Stimulated activated CD8-positive, alpha-beta memory T cell treated with anti-CD3 and anti-CD28 coated beads, Interleukin-7, amount 100 ng/mL, for 24 hours (primary cell): ENCODE data around the gene MAML3.

Experiments
- DNase-seq: peaks from one replicate; pipeline ENCODE4 v3.0.0-alpha.2; 2020; ENCODE audit warnings: low read depth

MAML3 gene

DNA sequence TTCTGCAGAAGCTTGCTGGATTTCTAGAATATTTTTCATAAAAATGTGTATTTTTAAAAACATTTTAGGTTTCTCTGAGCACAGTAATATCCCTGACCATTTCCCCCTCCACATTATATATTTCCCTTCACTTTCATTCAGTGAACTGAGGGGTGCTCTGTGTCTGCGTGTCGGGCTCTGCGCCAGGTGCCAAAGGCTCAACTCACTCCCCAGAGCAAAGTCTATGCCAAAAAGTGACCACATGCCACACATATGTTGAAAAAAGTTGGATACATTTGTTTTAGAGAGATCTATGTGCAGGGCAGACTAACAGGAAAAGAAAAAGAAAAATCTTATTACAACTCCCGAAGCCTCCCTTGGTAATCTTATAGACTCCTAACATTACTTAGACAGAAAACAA lies 254.6 kb downstream of the MAML3 start:
- DNase-seq, result no peak

DNA sequence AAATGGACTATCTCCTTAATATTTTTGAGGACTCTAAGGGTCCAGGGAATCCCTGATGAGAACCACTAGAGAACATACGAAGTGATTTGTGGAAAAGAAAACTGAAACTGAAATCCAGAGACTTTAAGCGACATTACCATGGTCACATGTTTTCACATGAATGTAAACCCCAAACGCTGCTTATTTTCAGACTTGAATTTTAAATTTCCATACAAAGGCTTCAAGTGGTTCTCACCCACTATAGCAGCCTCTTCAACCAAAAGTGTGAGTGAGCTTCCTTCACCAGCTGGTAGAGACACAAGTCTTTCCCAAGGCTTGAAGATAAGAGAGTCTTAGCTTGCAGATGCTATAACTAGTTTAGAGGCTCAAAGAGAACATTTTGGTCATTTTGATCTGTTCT lies 255.7 kb downstream of the MAML3 start:
- DNase-seq, result no peak

DNA sequence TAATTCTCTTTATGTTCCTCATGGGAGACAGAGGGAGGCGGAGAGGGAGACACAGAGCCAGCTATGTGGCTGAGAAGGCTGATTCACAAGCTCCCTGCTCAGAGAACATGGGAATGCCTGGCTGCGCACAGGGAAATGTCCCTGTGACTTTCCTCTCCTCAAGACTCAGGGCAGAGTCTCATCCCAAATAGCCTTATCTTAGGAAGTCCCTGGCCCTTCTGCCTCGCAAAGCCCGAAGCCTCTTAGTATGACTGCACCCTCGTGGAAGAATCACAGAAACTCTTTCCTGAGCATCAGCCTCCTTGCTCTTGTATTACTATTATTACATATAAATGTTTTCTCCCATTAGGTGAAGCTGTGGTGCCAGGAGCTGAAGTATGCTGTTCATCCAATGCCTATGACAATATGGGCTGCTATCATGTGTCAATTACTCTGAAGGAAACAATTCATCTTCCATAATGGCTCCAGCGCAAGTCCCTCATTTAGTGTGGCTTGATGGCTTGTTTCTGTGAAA lies 257.8 kb downstream of the MAML3 start:
- DNase-seq, result no peak

DNA sequence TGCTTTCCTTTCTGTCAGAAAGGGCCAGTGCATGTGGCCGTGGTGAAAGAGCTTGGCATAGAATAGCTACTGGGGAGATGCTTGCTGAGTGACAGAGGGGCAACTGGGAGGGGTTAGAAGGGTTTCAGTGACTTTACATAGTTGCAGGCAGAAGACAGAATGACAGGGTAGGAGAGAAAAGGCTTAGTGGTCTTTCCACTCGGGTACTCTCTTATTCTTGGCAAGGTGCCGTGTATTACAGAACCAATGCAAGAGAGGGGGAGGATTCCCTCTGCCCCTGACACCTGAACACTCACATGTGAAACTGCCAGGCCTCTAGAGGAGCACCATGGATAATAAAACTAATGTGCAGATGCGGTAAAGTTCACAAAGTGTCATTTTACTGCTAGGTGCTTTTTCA lies 260.2 kb downstream of the MAML3 start:
- DNase-seq, result no peak

DNA sequence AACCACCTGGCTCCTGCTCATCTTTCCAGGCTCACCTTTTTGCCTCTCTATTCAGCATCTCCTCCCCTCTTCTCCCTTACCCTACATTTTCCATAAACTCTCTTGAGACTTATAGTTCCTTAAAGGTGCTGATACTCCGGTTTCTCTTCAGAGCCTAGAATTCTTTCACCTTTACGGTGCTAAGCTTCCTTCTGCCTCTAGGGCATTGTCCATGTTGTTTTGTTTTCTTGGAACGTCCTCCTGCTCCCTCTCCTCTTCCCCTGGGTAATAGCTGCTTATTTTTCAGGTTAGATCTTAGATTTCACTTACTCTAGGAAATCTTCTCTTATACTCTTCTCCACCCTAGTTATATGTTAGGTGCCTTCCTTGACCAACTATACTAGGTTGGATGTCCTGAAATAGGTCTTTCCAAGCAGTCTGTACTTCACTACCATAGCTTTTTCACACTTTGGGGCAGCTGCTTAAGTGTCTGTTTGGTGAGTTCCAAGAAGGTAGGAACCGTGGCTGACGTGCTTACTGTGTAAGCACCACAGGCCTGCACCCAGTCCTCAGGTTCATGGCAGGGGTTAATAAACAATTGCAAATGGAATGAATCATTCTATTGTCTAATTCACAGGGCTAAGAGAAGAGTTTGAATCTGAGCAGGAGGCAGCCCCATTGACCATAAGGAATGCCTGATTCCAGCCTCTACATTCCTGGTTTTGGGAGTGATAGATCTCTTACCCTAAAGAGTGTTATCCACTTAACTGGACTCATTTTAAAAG lies 260.8 kb downstream of the MAML3 start:
- DNase-seq, result no peak

DNA sequence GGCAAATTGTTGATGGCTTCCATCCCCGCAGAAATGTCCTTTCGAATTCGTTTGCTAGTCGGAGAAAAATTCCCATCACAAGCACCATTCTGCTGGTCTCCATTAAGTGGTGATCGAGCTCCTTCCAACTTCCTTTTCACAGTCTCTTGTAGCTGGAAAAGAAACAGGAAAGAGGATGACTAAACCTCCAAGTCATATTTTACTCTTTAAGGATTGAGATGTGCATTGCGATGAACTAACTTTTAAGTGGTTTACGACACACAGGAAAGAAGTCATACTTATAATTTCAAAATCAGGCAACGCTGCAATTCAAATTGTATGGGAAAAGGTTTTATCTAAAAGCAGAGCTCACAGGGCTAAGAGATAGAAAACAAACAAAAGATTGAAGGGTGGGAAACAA lies 263.2 kb downstream of the MAML3 start:
- DNase-seq, result no peak

DNA sequence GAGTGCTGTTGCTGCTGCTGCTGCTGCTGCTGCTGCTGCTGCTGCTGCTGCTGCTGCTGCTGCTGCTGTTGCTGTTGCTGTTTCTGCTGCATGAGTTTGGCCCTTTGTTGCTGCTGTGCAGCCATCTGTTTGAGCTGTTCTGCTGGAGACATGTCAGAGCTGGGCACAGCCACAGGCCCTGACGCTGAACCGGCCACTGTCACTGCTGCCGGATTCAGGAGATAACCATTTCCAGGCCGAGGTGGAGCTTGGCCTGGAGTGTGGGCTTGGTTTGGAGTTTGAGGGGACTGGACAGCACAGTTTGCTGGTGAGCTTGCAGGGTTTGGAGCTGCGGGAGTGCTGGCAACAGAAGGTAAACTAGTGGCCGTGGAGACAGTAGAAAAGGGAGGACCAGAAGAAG lies 264.1 kb downstream of the MAML3 start:
- DNase-seq, result no peak

DNA sequence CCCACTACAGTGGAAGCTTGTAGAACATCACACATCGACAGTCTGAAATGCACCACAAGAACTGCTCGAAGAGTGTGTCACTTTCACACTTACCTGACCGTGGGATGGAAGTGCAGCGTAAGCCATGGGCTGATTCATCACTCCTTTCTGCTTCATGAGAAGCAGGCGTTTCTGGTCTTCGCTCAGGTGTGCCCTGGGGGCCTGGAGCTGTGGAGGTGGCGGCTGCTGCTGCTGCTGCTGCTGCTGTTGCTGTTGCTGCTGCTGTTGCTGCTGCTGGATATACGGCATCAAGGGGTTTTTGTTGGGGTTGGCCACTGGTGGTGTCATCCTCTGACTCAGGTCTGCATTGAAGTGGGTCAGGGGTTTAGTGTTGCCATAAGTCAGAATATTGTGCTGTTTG lies 264.7 kb downstream of the MAML3 start:
- DNase-seq, result no peak

DNA sequence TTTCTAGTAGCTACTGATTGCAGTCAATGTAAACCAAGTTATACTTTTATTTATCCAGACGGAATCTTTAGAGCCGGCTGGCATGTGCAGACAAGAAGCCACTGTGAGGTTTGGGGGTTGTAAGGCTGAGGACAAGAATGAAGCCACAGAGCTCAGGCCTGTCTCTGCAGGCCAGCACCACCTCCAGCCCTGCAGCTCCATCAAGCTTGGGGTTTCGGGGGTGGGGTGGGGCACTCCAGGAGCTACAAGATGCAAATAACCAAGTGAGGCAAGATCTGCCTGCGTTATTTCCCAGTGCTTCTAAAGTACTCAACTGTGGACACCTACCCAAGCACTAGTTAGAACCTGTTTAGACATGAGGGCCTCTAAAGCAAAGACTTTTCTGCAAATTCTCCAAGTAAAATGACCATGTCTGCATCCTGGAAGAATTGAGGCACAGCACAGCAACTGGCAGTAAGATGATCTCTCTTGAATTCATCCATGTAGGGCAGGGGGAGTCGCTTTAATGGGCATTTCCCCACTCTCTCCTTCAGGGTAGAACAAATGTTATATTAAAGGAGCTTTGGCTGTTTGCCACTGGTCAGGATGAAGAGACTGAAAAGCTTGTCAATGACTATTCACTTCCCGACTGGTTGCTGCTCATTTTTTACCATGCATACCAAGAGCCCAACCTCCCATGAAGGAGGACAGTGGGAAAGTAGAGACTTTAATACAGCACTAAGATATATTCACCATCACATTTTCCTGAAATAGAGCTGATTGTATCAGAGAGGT lies 265.8 kb downstream of the MAML3 start:
- DNase-seq, result no peak

DNA sequence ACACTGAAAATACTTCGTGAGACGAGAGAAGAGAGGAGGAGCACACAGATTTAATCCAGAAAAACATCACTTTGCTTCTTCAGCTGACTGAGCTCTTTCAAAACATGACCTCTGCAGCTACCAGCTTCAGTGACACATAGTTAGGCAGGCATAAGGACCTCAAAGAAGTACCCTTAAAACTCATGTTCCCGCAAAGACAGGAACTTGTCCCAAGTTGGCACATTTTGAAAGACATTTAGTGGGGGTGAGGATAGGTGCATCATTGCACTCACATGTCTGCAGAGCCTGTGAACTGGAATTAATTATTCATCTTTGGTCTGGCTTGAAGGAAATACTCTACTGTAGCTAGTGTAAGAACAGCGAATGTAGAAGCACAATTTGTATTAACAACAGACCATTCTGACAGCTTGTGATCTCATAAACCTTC lies 266.6 kb downstream of the MAML3 start:
- no peak for DNase-seq

DNA sequence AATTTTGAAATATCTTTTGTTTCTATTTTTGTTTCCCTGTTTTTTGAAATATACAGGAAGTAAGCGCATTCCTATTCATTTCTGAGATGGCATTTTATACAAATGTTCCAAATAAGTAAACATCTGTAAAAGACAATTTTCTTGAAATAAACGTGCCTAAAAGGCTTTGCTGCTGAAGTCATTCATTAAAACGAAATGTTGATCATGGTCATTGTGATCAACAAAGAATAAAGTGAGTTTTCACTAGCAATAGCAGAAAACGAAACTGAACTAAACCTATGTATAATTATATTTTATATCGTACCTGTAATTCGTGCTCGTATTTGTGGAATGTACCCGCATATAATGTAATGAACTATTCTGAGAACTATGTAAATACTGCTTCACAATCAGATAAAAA lies 267.2 kb downstream of the MAML3 start:
- DNase-seq, result no peak

DNA sequence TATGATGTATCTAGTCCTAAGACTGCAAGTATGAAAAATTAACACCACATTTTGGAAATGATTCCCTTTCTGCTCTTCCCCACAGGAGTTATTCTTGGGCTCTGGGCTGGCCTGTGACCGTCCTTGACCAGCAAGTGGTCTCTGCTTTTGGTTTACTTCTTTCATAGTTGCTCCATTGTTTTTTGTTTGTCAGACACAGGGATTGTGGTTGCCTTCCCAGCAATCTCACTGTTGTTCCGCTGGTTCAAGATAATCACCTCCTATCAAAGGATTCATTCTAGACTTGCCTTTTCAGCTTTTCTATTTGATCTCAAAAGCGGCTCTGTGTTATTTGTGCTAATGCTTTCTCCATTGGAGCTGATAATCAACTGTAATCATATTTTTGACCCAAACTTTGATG lies 269.5 kb downstream of the MAML3 start:
- no peak for DNase-seq

DNA sequence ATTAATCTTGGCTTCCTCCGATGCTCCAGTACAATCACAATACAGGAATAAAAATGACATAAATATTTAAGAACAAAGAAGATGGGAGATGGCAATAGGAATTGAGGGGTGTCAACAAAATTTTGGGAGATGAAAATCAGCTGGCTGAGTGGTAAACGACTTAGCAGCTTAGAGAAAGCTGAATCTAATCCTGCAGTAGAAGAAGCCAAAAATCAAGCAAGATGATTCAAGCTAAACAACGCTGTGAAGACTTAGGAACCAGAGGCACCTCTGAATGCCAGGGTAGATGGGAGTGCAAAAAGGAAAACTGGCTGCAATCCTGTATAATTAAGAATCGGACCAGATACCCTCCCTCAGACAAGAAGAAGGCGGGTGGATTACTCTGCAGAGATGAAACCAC lies 273.1 kb downstream of the MAML3 start:
- no peak for DNase-seq

DNA sequence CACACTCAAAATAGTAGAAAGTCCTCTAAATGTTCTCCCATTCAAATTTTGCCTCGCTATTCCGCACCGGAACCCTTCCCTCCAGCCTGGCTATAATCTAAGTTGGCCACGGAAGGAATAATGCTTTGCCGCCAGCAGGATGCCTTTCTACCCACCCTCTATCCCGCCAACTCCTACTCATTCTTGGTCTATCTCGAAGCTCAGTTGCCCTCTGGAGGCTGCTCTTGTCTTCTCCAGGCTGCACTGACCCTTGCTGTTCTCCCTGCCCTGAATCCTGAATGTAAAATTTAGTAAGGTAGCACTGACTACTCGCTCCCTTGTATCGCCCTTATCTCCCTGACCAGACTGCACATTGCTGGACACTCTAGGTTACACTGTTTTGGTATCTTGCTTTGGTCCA lies 275.9 kb downstream of the MAML3 start:
- no peak for DNase-seq

DNA sequence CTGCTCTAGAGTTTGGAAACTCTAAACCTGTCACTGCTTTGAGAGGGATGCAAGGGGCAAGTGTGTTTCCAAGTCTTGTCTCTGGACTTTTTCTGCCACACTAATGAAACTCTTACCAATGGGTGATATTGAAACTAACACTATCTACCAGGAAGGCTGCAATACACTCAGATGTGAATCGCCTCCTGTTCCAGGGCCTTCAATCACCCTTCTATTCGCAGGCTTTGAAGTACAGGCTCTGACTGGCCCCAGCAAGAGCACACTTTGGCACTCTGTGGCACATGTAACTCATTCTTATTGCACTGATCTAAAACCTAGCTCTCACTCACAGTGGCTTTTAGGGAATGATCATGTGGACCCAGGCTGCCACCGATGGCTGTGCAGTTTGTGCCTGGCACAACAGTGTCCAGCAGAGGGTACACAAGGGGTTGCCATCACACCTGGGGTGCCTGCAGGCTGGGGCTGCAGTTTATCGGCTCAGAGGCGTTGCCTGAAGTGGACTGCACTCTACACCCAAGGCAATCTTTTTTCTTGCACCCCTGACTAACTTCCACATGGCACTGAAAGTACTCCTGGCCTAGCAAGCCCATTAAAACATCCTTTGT lies 277.5 kb downstream of the MAML3 start:
- DNase-seq, result no peak

DNA sequence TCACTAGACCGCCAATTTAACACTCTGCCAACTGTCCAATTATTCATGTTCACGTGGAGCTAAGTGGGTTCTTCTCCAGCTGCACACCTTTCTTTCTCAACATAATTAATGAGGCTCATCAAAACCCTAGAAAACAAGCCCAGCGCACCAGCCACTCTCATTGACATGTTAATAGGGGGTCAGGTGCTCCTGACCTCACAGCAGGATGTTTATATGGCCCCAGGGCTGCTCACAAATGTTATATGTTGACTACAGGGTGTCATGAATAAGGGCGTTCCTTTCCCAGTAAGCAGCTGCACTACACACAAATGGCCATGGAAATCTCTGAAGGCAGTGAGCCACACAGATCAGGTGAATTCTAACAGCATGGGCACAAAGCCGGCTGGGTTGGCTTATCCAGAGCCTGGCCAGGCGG lies 278.6 kb downstream of the MAML3 start:
- no peak for DNase-seq

DNA sequence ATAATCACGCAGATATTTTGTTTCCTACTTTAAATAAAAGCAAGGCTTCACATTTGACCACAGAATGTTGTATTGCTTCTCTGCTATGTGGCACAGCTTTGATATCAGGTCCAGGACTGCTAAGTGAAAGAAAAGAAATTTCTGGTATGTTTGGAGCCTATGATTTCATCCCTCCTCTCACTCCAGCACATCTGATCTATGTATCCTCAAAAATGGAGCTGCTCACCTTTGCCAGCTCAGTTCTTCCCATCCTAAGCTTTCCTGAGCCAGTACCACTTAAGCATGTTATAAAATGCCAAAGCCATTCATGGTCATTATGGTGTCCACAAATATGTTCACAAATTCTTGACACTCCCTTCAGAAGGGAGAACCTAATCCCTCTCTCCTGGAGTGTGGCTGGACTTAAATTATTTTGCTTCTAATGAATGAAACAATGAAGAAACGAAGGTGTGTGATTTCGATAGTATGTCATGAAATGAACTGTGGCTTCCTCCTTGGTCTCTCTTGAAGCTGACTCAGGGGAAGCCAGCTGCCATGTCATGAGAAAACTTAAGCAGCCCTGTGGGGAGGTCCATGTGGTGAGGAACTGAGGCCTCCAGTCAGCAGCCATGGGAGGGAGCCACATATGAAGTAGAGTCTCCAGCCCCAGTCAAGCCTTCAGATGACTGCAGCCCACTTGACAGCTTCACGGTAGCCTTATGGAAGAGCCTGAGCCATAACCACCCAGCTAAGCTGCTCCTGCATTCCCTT lies 280.7 kb downstream of the MAML3 start:
- DNase-seq, result no peak

DNA sequence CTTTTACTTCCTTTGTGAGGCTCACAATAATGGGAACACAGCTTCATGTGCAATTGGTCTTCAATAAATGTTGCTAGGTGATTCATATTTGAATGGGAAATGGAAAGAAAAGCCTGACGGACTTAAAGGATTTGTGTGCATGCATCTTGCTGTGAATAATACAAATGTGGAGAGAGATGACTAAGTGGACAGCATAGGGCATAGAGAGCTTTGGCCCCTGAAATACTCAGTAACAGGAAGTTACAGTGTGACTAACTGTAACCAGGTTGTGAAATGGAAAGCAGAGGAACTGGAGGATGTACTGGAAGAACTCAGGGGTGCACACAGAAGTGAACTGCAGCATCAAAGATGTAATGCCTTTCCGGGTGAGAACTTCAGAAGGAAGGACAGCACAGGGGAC lies 281.7 kb downstream of the MAML3 start:
- no peak for DNase-seq

DNA sequence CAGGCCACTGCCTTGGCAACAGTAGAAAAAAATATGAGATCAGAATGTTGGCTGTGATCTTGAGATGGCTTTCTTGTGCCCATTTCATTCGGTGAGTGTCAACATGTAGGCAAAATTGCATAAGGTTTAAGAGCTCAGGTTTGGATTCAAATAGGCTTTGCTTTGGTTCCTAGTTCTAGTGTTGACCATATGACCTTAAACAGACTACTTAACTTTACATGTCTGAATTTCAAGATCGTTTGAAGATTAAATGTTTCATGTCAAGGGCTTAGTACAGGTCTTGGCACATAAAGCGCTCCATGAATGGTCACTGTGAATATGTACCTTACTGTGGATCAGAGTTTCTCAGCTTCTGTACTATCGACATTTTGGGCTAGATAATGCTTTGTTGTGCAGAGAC lies 284.2 kb downstream of the MAML3 start:
- no peak for DNase-seq

DNA sequence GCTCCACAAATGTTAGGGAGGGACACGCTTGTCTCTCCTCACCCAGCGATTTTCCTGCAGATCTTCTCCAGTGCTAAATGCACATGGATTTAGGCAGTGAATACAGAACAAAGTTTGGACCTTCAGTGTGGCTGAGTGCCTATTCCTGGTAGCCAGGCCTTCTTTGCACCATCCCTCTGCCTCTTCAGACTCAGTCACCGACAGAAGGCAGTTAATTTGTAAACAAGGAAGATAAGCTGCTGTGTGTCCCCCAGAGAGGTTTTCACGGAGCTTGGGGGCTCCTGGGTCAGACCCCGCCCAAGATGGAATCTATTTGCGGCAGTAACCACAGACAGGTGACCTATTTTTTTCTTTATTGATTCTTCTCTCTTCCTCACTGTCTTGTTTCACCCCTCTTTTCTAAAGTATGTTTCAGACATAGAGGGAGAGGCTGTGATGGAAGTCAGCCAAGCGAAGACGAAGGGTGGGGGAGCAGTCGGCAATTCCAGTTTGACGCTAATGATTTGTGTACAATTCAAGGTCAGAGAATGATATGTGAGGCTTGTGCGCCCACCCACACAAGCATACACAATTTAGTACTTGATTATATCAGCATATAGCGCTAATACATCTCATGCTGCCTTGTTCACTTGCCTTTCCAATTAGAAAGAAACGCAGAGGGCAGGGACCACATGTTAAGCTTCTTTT lies 287.6 kb downstream of the MAML3 start:
- no peak for DNase-seq

DNA sequence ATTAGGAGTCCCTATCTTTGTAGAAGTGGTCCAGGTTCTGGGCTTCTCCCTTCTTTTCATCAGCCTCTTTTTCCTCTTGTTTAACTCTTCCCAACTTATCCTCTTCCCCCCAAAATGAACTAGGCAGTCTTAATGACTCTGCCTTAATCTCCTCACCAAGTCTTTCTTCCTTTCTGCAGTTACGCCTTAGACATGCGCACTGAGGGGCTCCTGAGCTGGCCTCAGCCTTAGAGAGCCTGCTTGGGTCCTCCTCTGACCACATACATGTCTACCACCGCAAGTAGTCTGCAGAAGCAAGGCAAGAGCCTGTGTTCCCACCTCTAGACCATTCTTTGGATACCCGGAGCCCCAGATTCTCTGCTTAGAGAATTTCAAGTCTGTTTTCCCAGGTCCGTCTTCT lies 288.4 kb downstream of the MAML3 start:
- no peak for DNase-seq

DNA sequence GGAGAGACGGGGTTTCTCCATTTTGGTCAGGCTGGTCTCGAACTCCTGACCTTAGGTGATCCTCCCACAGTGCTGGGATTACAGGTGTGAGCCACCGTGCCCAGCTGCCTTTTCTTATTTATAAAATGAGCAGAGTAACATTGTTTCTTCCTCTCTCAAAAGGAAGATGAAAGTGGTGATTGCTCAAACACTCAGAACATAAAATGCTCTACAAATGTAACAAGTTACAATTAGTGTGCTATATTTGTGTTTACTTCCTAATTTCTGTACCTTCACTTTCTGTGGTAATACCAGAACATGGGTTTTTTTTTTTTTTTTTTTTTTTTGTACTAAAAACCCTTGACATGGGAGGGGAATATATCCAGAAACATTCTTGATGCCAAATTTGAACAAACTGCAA lies 290.5 kb downstream of the MAML3 start:
- no peak for DNase-seq
